ENCODE measurements around the gene LANCL3. TPM values are rescaled to one million over a fixed set of nuclear protein-coding genes. Genes with fewer than 3 reads are reported as not detected.
"Not testable (repeated sequence)": the region's sequence is repeated elsewhere in the genome, so short reads cannot be mapped to it uniquely, and the experiment has no call there.

Gene LANCL3
- total RNA-seq (2021; fragmentation: NEBNext Ultra II Directional; extraction: Animal tissue kit (Norgen Biotek cat#: 25700)): under 1 TPM in 1 of 6 experiments, not detected in 5; 0.03 TPM
- long read RNA-seq: 0 reads

DNA sequence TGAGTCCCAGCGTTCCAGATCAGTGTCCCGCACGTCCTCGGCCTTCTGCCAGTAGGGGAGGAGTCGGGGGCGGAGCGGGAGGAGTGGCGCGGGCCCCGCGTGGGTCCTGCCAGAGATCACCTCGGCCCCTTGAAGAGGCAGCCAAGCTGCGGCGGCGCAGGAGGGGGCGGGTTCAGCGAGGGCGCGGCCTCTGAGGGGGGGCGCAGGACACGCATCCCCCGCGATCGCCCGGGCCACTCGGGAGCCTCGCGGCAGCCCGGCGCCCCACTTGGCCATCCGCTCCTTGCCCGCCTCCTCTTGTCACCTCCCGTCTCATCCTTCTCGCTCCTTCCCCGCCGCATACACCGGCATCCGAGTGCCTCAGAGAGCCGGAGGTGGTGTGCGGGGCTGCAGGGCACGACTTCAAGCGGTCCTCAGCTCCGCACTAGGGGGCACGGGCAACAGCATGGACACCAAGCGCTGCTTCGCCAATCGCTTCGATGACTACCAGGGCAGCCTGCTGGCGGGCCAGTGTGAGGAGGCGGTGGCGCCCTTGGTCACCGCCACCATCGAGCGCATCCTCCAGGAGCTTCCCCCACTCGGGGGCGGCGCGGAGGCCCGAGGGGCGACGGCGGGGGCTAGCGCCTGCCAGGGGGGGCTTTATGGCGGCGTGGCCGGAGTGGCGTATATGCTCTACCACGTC, at the start of gene LANCL3:
LANCL3 (plus strand) TSS at position 236 of the 682 bp plus-strand sequence; CDS start at position 446, 210 bp downstream.
- H3K4me3 Mint-ChIP-seq; H3K9me3 Mint-ChIP-seq; H3K27ac Mint-ChIP-seq; H3K4me1 Mint-ChIP-seq (ENCODE audit: low read depth); H3K36me3 Mint-ChIP-seq (ENCODE audit: low read depth); DNase-seq; H3K27me3 Mint-ChIP-seq (ENCODE audit: insufficient read depth): not testable (repeated sequence)

DNA sequence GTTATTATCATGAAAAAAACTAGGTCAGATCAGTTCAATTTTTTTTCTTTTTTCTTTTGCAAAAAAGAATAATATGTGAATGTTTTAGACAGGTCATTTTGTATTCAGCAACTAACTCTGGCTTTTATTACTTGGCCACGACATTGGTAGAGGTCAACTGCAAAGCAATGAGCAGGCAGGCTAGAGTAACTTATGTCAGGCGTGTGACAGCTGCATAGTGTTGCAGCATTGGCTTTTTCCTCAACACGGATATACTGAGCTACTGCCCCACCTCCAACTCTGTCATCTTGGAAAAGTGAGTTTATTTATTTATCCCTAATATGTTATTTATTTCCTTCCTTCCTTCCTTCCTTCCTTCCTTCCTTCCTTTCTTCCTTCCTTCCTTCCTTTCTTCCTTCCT, 47.8 kb upstream of the LANCL3 start:
- not testable (repeated sequence) for H3K9me3 Mint-ChIP-seq; H3K4me1 Mint-ChIP-seq (ENCODE audit: low read depth); H3K27me3 Mint-ChIP-seq (ENCODE audit: insufficient read depth); H3K4me3 Mint-ChIP-seq; DNase-seq; H3K36me3 Mint-ChIP-seq (ENCODE audit: low read depth); H3K27ac Mint-ChIP-seq

DNA sequence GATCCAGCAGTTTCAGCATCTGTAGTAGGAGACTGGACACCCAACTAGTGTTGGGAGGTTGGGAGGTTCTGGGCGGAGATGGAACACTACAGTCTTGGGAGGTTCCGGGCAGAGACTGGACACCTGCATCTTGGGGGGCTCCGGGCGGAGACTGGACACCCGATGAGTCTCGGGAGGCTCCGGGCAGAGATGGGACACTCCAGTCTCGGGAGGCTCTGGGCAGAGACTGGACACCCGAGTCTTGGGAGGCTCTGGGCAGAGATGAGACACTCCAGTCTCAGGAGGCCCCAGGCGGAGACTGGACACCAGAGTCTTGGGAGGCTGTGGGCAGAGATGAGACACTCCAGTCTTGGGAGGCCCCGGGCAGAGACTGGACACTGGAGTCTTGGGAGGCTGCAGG, 29.5 kb upstream of the LANCL3 start:
- Mint-ChIP-seq H3K36me3 (ENCODE audit: low read depth) (no peaks in the 10 kb centered on the region), H3K4me1 (ENCODE audit: low read depth) (no peaks in the 10 kb centered on the region), H3K27me3 (ENCODE audit: insufficient read depth) (peaks cover 2% of the 10 kb centered on the region; the same call in 1 of the 2 replicates), H3K9me3 (no peaks in the 10 kb centered on the region), H3K27ac (no peak overlapping the region), H3K4me3 (no peak overlapping the region)
- TF ChIP-seq, protein P1, sequence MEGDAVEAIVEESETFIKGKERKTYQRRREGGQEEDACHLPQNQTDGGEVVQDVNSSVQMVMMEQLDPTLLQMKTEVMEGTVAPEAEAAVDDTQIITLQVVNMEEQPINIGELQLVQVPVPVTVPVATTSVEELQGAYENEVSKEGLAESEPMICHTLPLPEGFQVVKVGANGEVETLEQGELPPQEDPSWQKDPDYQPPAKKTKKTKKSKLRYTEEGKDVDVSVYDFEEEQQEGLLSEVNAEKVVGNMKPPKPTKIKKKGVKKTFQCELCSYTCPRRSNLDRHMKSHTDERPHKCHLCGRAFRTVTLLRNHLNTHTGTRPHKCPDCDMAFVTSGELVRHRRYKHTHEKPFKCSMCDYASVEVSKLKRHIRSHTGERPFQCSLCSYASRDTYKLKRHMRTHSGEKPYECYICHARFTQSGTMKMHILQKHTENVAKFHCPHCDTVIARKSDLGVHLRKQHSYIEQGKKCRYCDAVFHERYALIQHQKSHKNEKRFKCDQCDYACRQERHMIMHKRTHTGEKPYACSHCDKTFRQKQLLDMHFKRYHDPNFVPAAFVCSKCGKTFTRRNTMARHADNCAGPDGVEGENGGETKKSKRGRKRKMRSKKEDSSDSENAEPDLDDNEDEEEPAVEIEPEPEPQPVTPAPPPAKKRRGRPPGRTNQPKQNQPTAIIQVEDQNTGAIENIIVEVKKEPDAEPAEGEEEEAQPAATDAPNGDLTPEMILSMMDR (IDR thresholded peaks at IDR 0.05): no peak
- no peak for DNase-seq

DNA sequence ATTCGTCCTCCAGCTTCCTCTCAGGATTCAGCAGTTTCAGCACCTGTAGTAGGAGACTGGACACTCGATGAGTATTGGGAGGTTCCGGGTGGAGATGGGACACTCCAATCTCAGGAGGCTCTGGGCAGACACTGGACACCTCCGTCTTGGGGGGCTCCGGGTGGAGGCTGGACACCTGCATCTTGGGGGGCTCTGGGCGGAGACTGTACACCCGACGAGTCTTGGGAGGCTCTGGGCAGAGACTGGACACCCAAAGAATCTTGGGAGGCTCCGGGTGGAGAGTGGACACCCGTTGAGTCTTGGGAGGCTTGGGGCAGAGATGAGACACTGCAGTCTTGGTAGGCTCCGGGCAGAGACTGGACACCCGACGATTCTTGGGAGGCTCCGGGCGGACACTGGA, 28.7 kb upstream of the LANCL3 start:
- Mint-ChIP-seq H3K4me3 (no peak overlapping the region), H3K4me1 (ENCODE audit: low read depth) (no peaks in the 10 kb centered on the region), H3K36me3 (ENCODE audit: low read depth) (no peaks in the 10 kb centered on the region), H3K27ac (no peak overlapping the region), H3K9me3 (no peaks in the 10 kb centered on the region), H3K27me3 (ENCODE audit: insufficient read depth) (peaks cover 2% of the 10 kb centered on the region; the same call in 1 of the 2 replicates)
- DNase-seq: no peak
- TF ChIP-seq, protein P1 (IDR thresholded peaks at IDR 0.05): no peak

DNA sequence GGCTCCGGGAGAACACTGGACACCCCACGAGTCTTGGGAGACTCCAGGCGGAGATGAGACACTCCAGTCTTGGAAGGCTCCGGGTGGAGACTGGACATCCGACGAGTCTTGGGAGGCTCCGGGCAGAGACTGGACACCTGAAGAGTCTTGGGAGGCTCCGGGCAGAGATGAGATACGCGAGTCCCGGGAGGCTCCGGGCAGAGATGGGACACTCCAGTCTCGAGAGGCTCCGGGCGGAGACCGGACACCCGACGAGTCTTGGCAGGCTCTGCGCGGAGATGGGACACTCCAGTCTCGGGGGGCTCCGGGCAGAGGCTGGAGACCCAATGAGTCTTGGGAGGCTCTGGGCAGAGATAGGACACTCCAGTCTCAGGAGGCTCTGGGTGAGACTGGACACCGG, 28.1 kb upstream of the LANCL3 start:
- H3K4me1 Mint-ChIP-seq (ENCODE audit: low read depth): no peaks in the 10 kb centered on the region
- H3K9me3 Mint-ChIP-seq: no peaks in the 10 kb centered on the region
- peaks cover 2% of the 10 kb centered on the region; the same call in 1 of the 2 replicates for H3K27me3 Mint-ChIP-seq (ENCODE audit: insufficient read depth)
- H3K27ac Mint-ChIP-seq: no peak overlapping the region
- DNase-seq: no peak
- H3K36me3 Mint-ChIP-seq (ENCODE audit: low read depth): no peaks in the 10 kb centered on the region
- H3K4me3 Mint-ChIP-seq: no peak overlapping the region
- TF ChIP-seq, protein P1 (IDR thresholded peaks at IDR 0.05): no peak

DNA sequence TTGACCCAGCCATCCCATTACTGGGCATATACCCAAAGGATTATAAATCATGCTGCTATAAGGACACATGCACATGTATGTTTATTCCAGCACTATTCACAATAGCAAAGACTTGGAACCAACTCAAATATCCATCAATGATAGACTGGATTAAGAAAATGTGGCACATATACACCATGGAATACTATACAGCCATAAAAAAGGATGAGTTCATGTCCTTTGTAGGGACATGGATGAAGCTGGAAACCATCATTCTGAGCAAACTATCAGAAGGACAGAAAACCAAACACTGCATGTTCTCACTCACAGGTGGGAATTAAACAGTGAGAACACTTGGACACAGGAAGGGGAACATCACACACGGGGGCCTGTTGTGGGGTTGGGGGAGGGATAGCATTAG, 26.9 kb upstream of the LANCL3 start:
- H3K27me3 Mint-ChIP-seq (ENCODE audit: insufficient read depth); H3K27ac Mint-ChIP-seq; H3K4me3 Mint-ChIP-seq; DNase-seq; H3K9me3 Mint-ChIP-seq; H3K36me3 Mint-ChIP-seq (ENCODE audit: low read depth); H3K4me1 Mint-ChIP-seq (ENCODE audit: low read depth): not testable (repeated sequence)

DNA sequence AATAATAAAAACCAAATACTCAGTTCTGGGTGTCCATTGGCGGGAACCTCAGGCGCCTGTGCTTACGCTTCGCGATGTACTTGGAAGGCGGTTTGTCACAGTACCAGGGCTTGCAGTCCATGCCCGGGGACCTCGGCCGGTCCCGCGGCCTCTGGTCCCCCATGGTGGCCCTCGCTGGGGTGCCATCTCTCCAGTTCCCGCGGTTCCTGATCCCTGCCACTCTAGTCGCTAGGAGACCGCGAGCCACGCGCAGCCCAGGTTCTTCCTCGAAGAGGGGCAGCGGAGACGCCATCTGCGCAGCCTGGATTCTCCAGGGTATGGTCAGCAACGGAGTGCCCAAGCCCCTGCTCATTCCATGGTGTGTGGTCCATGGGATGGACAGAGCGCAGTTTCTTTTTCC, 26.4 kb upstream of the LANCL3 start:
- Mint-ChIP-seq H3K27me3 (ENCODE audit: insufficient read depth) (peaks cover 2% of the 10 kb centered on the region; the same call in 1 of the 2 replicates), H3K9me3 (no peaks in the 10 kb centered on the region), H3K4me1 (ENCODE audit: low read depth) (no peaks in the 10 kb centered on the region), H3K36me3 (ENCODE audit: low read depth) (no peaks in the 10 kb centered on the region), H3K27ac (no peak overlapping the region), H3K4me3 (no peak overlapping the region)
- DNase-seq: no peak
- TF ChIP-seq, protein P1 (IDR thresholded peaks at IDR 0.05): no peak

DNA sequence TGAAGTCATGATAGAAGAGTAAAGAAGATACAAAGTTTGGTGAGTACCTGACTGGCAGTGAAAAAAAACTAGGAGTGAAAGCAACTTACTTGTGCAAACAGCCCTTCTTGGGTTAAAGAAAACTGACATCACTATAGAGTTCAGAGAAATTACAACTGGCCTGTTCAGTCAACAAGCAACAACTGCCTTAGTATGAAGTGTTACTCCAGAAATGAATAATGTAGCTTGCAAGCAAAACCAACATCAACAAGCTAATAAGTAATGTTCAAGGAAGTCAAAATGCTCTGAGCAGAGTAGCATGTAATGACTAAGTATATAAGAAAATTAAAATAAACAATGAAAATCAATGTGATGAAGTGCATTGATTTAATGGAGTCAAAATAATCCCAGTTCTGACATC, 21.8 kb upstream of the LANCL3 start:
- H3K4me1 Mint-ChIP-seq (ENCODE audit: low read depth); H3K4me3 Mint-ChIP-seq; H3K27me3 Mint-ChIP-seq (ENCODE audit: insufficient read depth); H3K9me3 Mint-ChIP-seq; H3K27ac Mint-ChIP-seq; H3K36me3 Mint-ChIP-seq (ENCODE audit: low read depth); DNase-seq: not testable (repeated sequence)
